ENCODE results near the gene EVL. TPM values are rescaled to one million over a fixed set of nuclear protein-coding genes. Genes with fewer than 3 reads are reported as not detected.
A peak's percentile ranks its signal among the peaks of the same experiment; 100 is the strongest.

EVL gene
- total and polyA plus RNA-seq, 2 experiments from 2014 or later = 65.3 to 116 TPM

- Histone ChIP-seq H3K4me1 (ENCODE audit: low read depth) (peaks cover 11% of the 10 kb centered on the region), H3K9me3 (ENCODE audit: low read depth) (no peaks in the 10 kb centered on the region), H3K27ac (no peak overlapping the region), H3K36me3 (peaks cover 2% of the 10 kb centered on the region), H3K4me3 (no peak overlapping the region), H3K27me3 (no peaks in the 10 kb centered on the region)
- no peak for TF ChIP-seq CTCF (IDR thresholded peaks at IDR 0.05; ENCODE audit: low read depth, low read length)
- no peak for DNase-seq (ENCODE audit: low read depth in 1 of 2, low spot score in 1 of 2)
These were observed 73.0 kb downstream of the EVL start for GRCh38 chr14:100138082-100138787.

- H3K27me3 ChIP-seq = no peaks in the 10 kb centered on the region
- no peak overlapping the region for H3K4me3 ChIP-seq
- peaks cover 11% of the 10 kb centered on the region for H3K4me1 ChIP-seq (ENCODE audit: low read depth)
- H3K9me3 ChIP-seq (ENCODE audit: low read depth) = no peaks in the 10 kb centered on the region
- no peak overlapping the region for H3K27ac ChIP-seq
- TF ChIP-seq CTCF (IDR thresholded peaks at IDR 0.05; ENCODE audit: low read depth, low read length) = no peak
- no peaks in the 10 kb centered on the region for H3K36me3 ChIP-seq
- DNase-seq (ENCODE audit: low read depth in 1 of 2, low spot score in 1 of 2) = no peak
These were observed 73.7 kb downstream of the EVL start for GRCh38 chr14:100138955-100139354.

- Histone ChIP-seq H3K27ac (no peak overlapping the region), H3K27me3 (no peaks in the 10 kb centered on the region), H3K9me3 (ENCODE audit: low read depth) (no peaks in the 10 kb centered on the region), H3K4me1 (ENCODE audit: low read depth) (peaks cover 11% of the 10 kb centered on the region), H3K36me3 (no peaks in the 10 kb centered on the region), H3K4me3 (no peak overlapping the region)
- peak; percentile 25 for TF ChIP-seq CTCF (IDR thresholded peaks at IDR 0.05; ENCODE audit: low read depth, low read length)
- DNase-seq (ENCODE audit: low read depth in 1 of 2, low spot score in 1 of 2) = peak; percentile 40 to 69
These were observed 75.3 kb downstream of the EVL start for GRCh38 chr14:100140452-100141078.

- no peak for TF ChIP-seq CTCF (IDR thresholded peaks at IDR 0.05; ENCODE audit: low read depth, low read length)
- no peaks in the 10 kb centered on the region for H3K27me3 ChIP-seq
- no peaks in the 10 kb centered on the region for H3K9me3 ChIP-seq (ENCODE audit: low read depth)
- peaks cover 11% of the 10 kb centered on the region for H3K4me1 ChIP-seq (ENCODE audit: low read depth)
- H3K27ac ChIP-seq = no peak overlapping the region
- no peak for DNase-seq (ENCODE audit: low read depth in 1 of 2, low spot score in 1 of 2)
- H3K36me3 ChIP-seq = no peaks in the 10 kb centered on the region
- H3K4me3 ChIP-seq = no peak overlapping the region
These were observed 75.9 kb downstream of the EVL start for GRCh38 chr14:100141098-100141497.

- Histone ChIP-seq H3K4me1 (ENCODE audit: low read depth) (peaks cover 11% of the 10 kb centered on the region), H3K4me3 (no peak overlapping the region), H3K27me3 (no peaks in the 10 kb centered on the region), H3K36me3 (no peaks in the 10 kb centered on the region), H3K9me3 (ENCODE audit: low read depth) (no peaks in the 10 kb centered on the region), H3K27ac (no peak overlapping the region)
- TF ChIP-seq CTCF (IDR thresholded peaks at IDR 0.05; ENCODE audit: low read depth, low read length) = no peak
- DNase-seq (ENCODE audit: low read depth in 1 of 2, low spot score in 1 of 2) = peak in 1 of 2 donors; percentile 53
These were observed 77.1 kb downstream of the EVL start for GRCh38 chr14:100142073-100143040.

Data from cardiac muscle cell (in vitro differentiated cells and primary cell).